ENCODE data around the gene CDH18. TPM values are rescaled to one million over a fixed set of nuclear protein-coding genes. Genes with fewer than 3 reads are reported as not detected.

The CDH18 gene
- total RNA-seq, 4 donors from 2014 or later, result not detected

GRCh38 chr5:19497229-19497815 lies 490.7 kb downstream of the CDH18 start:
- no peak for DNase-seq
- Histone ChIP-seq H3K36me3 (no peaks in the 10 kb centered on the region), H3K4me3 (no peak overlapping the region), H3K27ac (no peak overlapping the region), H3K4me1 (no peaks in the 10 kb centered on the region), H3K9me3 (peaks cover 0 to 6% (median 0%) of the 10 kb centered on the region in 4 donors), H3K27me3 (no peaks in the 10 kb centered on the region)
- TF ChIP-seq CTCF (IDR thresholded peaks at IDR 0.05), result no peak
- no peak for TF ChIP-seq POLR2A (IDR thresholded peaks at IDR 0.05)

- no peaks in the 10 kb centered on the region for H3K27me3 ChIP-seq
- no peaks in the 10 kb centered on the region for H3K4me1 ChIP-seq
- TF ChIP-seq POLR2A (IDR thresholded peaks at IDR 0.05) (no peak), CTCF (IDR thresholded peaks at IDR 0.05) (no peak)
- H3K4me3 ChIP-seq, result no peak overlapping the region
- no peaks in the 10 kb centered on the region for H3K36me3 ChIP-seq
- no peak for DNase-seq
- no peak overlapping the region for H3K27ac ChIP-seq
- H3K9me3 ChIP-seq, result peaks cover 0 to 6% (median 0%) of the 10 kb centered on the region in 4 donors
Observed at GRCh38 chr5:19496056-19496455, 491.9 kb downstream of the CDH18 start.

- TF ChIP-seq POLR2A (IDR thresholded peaks at IDR 0.05) (no peak), CTCF (IDR thresholded peaks at IDR 0.05) (no peak)
- no peak for DNase-seq
- Histone ChIP-seq H3K27me3 (no peaks in the 10 kb centered on the region), H3K4me1 (no peaks in the 10 kb centered on the region), H3K9me3 (no peaks in the 10 kb centered on the region), H3K4me3 (no peak overlapping the region), H3K27ac (no peak overlapping the region), H3K36me3 (no peaks in the 10 kb centered on the region)
Observed at GRCh38 chr5:19492861-19493260, 495.1 kb downstream of the CDH18 start.

- Histone ChIP-seq H3K36me3 (no peaks in the 10 kb centered on the region), H3K27ac (no peak overlapping the region), H3K4me1 (no peaks in the 10 kb centered on the region), H3K9me3 (no peaks in the 10 kb centered on the region), H3K4me3 (no peak overlapping the region), H3K27me3 (no peaks in the 10 kb centered on the region)
- DNase-seq, result no peak
- TF ChIP-seq POLR2A (IDR thresholded peaks at IDR 0.05), result no peak
- no peak for TF ChIP-seq CTCF (IDR thresholded peaks at IDR 0.05)
Observed at GRCh38 chr5:19488786-19489185, 499.2 kb downstream of the CDH18 start.

- DNase-seq, result no peak
- Histone ChIP-seq H3K27me3 (no peaks in the 10 kb centered on the region), H3K27ac (no peak overlapping the region), H3K36me3 (no peaks in the 10 kb centered on the region), H3K4me1 (no peaks in the 10 kb centered on the region), H3K4me3 (no peak overlapping the region), H3K9me3 (no peaks in the 10 kb centered on the region)
- no peak for TF ChIP-seq CTCF (IDR thresholded peaks at IDR 0.05)
- no peak for TF ChIP-seq POLR2A (IDR thresholded peaks at IDR 0.05)
Observed at GRCh38 chr5:19487480-19487879, 500.5 kb downstream of the CDH18 start.

- H3K4me3 ChIP-seq, result no peak overlapping the region
- H3K9me3 ChIP-seq, result no peaks in the 10 kb centered on the region
- H3K4me1 ChIP-seq, result no peaks in the 10 kb centered on the region
- DNase-seq, result no peak
- no peak overlapping the region for H3K27ac ChIP-seq
- H3K36me3 ChIP-seq, result no peaks in the 10 kb centered on the region
- no peaks in the 10 kb centered on the region for H3K27me3 ChIP-seq
- TF ChIP-seq POLR2A (IDR thresholded peaks at IDR 0.05), result no peak
- TF ChIP-seq CTCF (IDR thresholded peaks at IDR 0.05), result no peak
Observed at GRCh38 chr5:19479562-19479961, 508.4 kb downstream of the CDH18 start.
